Inferior parietal cortex (tissue), 1 donor: Measurements from ENCODE around the gene TRIM2.

Experiments used
- DNase-seq: peaks from one replicate; pipeline ENCODE4 v3.0.0-alpha.2; 2016; ENCODE audit errors: extremely low spot score

Gene TRIM2

GRCh38 chr4:153248641-153249198 lies 44.5 kb downstream of the TRIM2 start:
- no peak for DNase-seq

- peak; percentile 63 for DNase-seq
These were observed 45.2 kb downstream of the TRIM2 start for GRCh38 chr4:153249199-153250041.

- DNase-seq = no peak
These were observed 47.9 kb downstream of the TRIM2 start for GRCh38 chr4:153252122-153252521.

GRCh38 chr4:153255233-153255632 lies 51.0 kb downstream of the TRIM2 start:
- DNase-seq = no peak

- DNase-seq = peak; percentile 78
These were observed 52.9 kb downstream of the TRIM2 start for GRCh38 chr4:153257151-153257620.

- DNase-seq = no peak
These were observed 53.7 kb downstream of the TRIM2 start for GRCh38 chr4:153257991-153258390.

GRCh38 chr4:153258750-153259149 lies 54.5 kb downstream of the TRIM2 start:
- peak; percentile 27 for DNase-seq

- DNase-seq = peak; percentile 33
These were observed 55.4 kb downstream of the TRIM2 start for GRCh38 chr4:153259661-153260060.

GRCh38 chr4:153260132-153260531 lies 55.9 kb downstream of the TRIM2 start:
- no peak for DNase-seq

- no peak for DNase-seq
These were observed 56.5 kb downstream of the TRIM2 start for GRCh38 chr4:153260553-153261300.

GRCh38 chr4:153261461-153261860 lies 57.2 kb downstream of the TRIM2 start:
- no peak for DNase-seq

- no peak for DNase-seq
These were observed 57.7 kb downstream of the TRIM2 start for GRCh38 chr4:153261914-153262313.

GRCh38 chr4:153265306-153266047 lies 61.2 kb downstream of the TRIM2 start:
- no peak for DNase-seq

GRCh38 chr4:153266988-153267387 lies 62.7 kb downstream of the TRIM2 start:
- DNase-seq = no peak

GRCh38 chr4:153267890-153268289 lies 63.6 kb downstream of the TRIM2 start:
- no peak for DNase-seq

- no peak for DNase-seq
These were observed 64.1 kb downstream of the TRIM2 start for GRCh38 chr4:153268295-153268694.

- DNase-seq = no peak
These were observed 65.2 kb downstream of the TRIM2 start for GRCh38 chr4:153269218-153269990.

- no peak for DNase-seq
These were observed 66.1 kb downstream of the TRIM2 start for GRCh38 chr4:153270361-153270760.

GRCh38 chr4:153271820-153272219 lies 67.6 kb downstream of the TRIM2 start:
- DNase-seq = no peak

- DNase-seq = no peak
These were observed 69.5 kb downstream of the TRIM2 start for GRCh38 chr4:153273751-153274150.

GRCh38 chr4:153274967-153275366 lies 70.7 kb downstream of the TRIM2 start:
- DNase-seq = no peak
